MCF 10A (cell line): Measurements from ENCODE around the gene MYL9. TPM values are rescaled to one million over a fixed set of nuclear protein-coding genes. Genes with fewer than 3 reads are reported as not detected.

Experiments
- BruUV-seq: library from RNA; stranded (reverse); fragments of 400-500 nt; replicated peaks from 2 replicates; lab custom pipeline; 2021; lab: Mats Ljungman, UMichigan
- CTCF ChIA-PET: fragments of 300-600 bp; sonication (Branson Sonifier 250); formaldehyde crosslinking; extraction: SDS; loops from one replicate; lab custom pipeline; 2021; ENCODE audit warnings: antibody characterized with exemption, inconsistent platforms; lab: Yijun Ruan, JAX
- POLR2A ChIA-PET: fragments of 300-600, 350-650 bp; sonication (Branson Sonifier 250); formaldehyde crosslinking; extraction: SDS; loops from one replicate; lab custom pipeline; 2020; ENCODE audit warnings: antibody characterized with exemption, inconsistent platforms; lab: Yijun Ruan, JAX
- DNase-seq: peaks from one replicate; pipeline ENCODE4 v3.0.0-alpha.2; 2018; ENCODE audit not compliant: unreplicated experiment
- H3K27ac Mint-ChIP-seq: one replicate; pipeline ENCODE4 v1.8.0; 2022; ENCODE audit warnings: mild to moderate bottlenecking, low read depth, mixed read lengths; ENCODE audit not compliant: unreplicated experiment
- H3K27me3 Mint-ChIP-seq: one replicate; pipeline ENCODE4 v1.8.0; 2022; ENCODE audit warnings: mixed read lengths; ENCODE audit not compliant: insufficient read depth, unreplicated experiment
- H3K36me3 Mint-ChIP-seq: one replicate; pipeline ENCODE4 v1.8.0; 2022; ENCODE audit warnings: mild to moderate bottlenecking, moderate library complexity, mixed read lengths; ENCODE audit not compliant: insufficient read depth, unreplicated experiment
- H3K4me1 Mint-ChIP-seq: one replicate; pipeline ENCODE4 v1.8.0; 2022; ENCODE audit warnings: mixed read lengths; ENCODE audit not compliant: insufficient read depth, unreplicated experiment
- H3K4me3 Mint-ChIP-seq: one replicate; pipeline ENCODE4 v1.8.0; 2022; ENCODE audit warnings: mild to moderate bottlenecking, moderate library complexity, mixed read lengths; ENCODE audit not compliant: unreplicated experiment
- H3K9me3 Mint-ChIP-seq: one replicate; pipeline ENCODE4 v1.8.0; 2022; ENCODE audit warnings: mixed read lengths; ENCODE audit not compliant: unreplicated experiment
- CTCF ChIP-seq: fragments of 200-600 bp; IDR thresholded peaks from one replicate; pipeline ENCODE4 v1.8.0; 2022; ENCODE audit warnings: antibody characterized with exemption, mild to moderate bottlenecking; ENCODE audit not compliant: unreplicated experiment
- intact Hi-C: fragments of 100-400 bp; cut with micrococcal nuclease; formaldehyde crosslinking; loops from 2 replicates; pipeline ENCODE4 v1.14.1; 2022
- total RNA-seq: library from RNA; stranded (reverse); gene quantifications from 2 replicates; pipeline ENCODE4 v1.2.3, GENCODE V29; 2022

The MYL9 gene
- total RNA-seq, 1 experiment from 2014 or later, result 7.9 TPM

DNA sequence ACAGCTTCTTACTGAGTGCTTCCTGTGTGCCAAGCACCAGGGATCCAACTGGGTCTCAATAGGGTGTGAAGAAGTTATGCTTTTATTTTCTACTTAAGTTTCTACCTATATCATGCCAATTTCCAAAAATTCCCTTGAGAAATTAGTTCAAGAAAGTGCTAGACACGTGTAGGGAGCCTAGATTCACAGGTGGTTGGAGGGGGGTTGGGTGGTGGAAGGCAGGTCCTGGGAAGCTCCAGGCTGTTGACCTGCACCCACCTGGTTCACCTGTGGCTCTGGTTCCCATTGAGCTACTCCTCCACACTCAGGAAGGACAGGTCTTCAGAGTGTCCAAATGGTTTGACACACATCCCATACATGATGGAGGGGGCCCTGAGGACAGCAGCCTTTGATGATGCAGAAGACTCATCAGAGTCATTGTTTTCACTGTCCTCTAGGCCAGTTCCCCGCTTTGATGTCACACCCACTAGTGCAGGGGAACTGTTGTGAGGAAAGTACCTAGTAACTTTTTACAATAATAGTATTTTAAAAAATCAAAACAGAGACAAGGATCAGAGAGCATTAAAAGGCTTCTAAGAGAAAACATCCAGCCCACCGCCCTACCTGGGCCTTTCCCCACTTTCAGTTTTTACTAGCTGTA lies 39.8 kb upstream of the MYL9 start:
- no peak overlapping the region for H3K27ac Mint-ChIP-seq
- ChIA-PET CTCF (interaction anchor here (0.7 to 1.1 kb wide), 2 partner anchors 299 to 1104 kb away, joined by 3 to 4 read pairs; no protein-coding TSS in a partner anchor), POLR2A (interaction anchor here (0.6 to 1.4 kb wide), 4 partner anchors 8 to 212 kb away, joined by 3 to 6 read pairs (median 3); no protein-coding TSS in a partner anchor)
- no peak for DNase-seq
- H3K9me3 Mint-ChIP-seq, result no peaks in the 10 kb centered on the region
- intact Hi-C loops, result no loop called here
- no peak overlapping the region for H3K4me3 Mint-ChIP-seq
- H3K27me3 Mint-ChIP-seq, result no peaks in the 10 kb centered on the region
- peaks cover 52% of the 10 kb centered on the region for H3K36me3 Mint-ChIP-seq
- H3K4me1 Mint-ChIP-seq, result peaks cover 5% of the 10 kb centered on the region
- TF ChIP-seq CTCF, result no peak
- no TSS peak for BruUV-seq

DNA sequence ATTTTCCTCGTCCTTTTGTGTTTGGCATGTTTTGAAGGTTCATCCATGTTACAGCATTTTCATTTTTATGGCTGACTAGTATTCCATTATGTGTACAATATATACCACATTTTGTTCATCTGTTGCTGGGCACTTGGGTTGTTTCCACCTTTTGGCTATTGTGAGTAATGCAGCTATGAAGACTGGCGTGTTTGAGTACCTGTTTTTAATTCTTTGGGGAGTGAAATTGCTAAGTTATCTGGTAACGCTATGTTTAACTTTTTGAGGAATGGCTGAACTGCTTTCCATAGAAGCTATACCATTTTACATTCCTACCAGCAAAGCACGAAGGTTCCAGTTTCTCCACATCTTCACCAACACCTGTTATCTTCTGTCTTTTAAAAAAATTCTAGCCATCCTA lies 37.0 kb upstream of the MYL9 start:
- peaks cover 5% of the 10 kb centered on the region for H3K4me1 Mint-ChIP-seq
- TF ChIP-seq CTCF, result no peak
- no peak overlapping the region for H3K4me3 Mint-ChIP-seq
- no peak for DNase-seq
- H3K9me3 Mint-ChIP-seq, result no peaks in the 10 kb centered on the region
- intact Hi-C loops, result no loop called here
- no TSS peak for BruUV-seq
- peaks cover 61% of the 10 kb centered on the region for H3K36me3 Mint-ChIP-seq
- H3K27ac Mint-ChIP-seq, result no peak overlapping the region
- CTCF ChIA-PET, result interaction anchor here (0.7 kb wide), 1 partner anchor 49 kb away, joined by 3 read pairs; no protein-coding TSS in a partner anchor
- H3K27me3 Mint-ChIP-seq, result no peaks in the 10 kb centered on the region
- POLR2A ChIA-PET, result interaction anchor here (0.6 kb wide), 1 partner anchor 246 kb away, joined by 3 read pairs; no protein-coding TSS in a partner anchor

GRCh38 chr20:36506253-36506652 lies 35.1 kb upstream of the MYL9 start:
- ChIA-PET POLR2A (interaction anchor here (0.6 to 1.2 kb wide), 2 partner anchors 9 to 361 kb away, joined by 3 read pairs; no protein-coding TSS in a partner anchor), CTCF (interaction anchor here (0.5 to 0.6 kb wide), 3 partner anchors 168 to 408 kb away, joined by 3 to 8 read pairs (median 3); no protein-coding TSS in a partner anchor)
- BruUV-seq, result no TSS peak
- no peak overlapping the region for H3K4me3 Mint-ChIP-seq
- intact Hi-C loops, result no loop called here
- peak; percentile 25 for DNase-seq
- TF ChIP-seq CTCF, result no peak
- peaks cover 50% of the 10 kb centered on the region for H3K36me3 Mint-ChIP-seq
- H3K27me3 Mint-ChIP-seq, result no peaks in the 10 kb centered on the region
- no peak overlapping the region for H3K27ac Mint-ChIP-seq
- H3K9me3 Mint-ChIP-seq, result no peaks in the 10 kb centered on the region
- H3K4me1 Mint-ChIP-seq, result peaks cover 5% of the 10 kb centered on the region

GRCh38 chr20:36507746-36508145 lies 33.6 kb upstream of the MYL9 start:
- no TSS peak for BruUV-seq
- Mint-ChIP-seq H3K4me1 (peaks cover 5% of the 10 kb centered on the region), H3K9me3 (no peaks in the 10 kb centered on the region), H3K36me3 (peaks cover 53% of the 10 kb centered on the region), H3K4me3 (no peak overlapping the region), H3K27ac (no peak overlapping the region), H3K27me3 (no peaks in the 10 kb centered on the region)
- intact Hi-C loops, result no loop called here
- POLR2A ChIA-PET, result no interaction called here
- no peak for TF ChIP-seq CTCF
- CTCF ChIA-PET, result no interaction called here
- DNase-seq, result no peak
